Endometrial microvascular endothelial cells (primary cell): ENCODE results near the gene MRPL40. TPM values are rescaled to one million over a fixed set of nuclear protein-coding genes. Genes with fewer than 3 reads are reported as not detected.

Experiments used
- in situ Hi-C: cut with HindIII; loops from 2 replicates; pipeline ENCODE4 v1.10.0; 2017; ENCODE audit warnings: low sequenced_read_pairs, low pct_unique_long_range_greater_than_20kb; ENCODE audit errors: inconsistent ontology term
- total RNA-seq: library from RNA; depleted of rRNA; stranded (reverse); fragments of >200 nt; gene quantifications from one replicate; pipeline ENCODE4 v1.2.3, GENCODE V29; 2015; ENCODE audit errors: inconsistent ontology term

Gene MRPL40
- total RNA-seq, 1 donor from 2014 or later = 38.3 TPM

DNA sequence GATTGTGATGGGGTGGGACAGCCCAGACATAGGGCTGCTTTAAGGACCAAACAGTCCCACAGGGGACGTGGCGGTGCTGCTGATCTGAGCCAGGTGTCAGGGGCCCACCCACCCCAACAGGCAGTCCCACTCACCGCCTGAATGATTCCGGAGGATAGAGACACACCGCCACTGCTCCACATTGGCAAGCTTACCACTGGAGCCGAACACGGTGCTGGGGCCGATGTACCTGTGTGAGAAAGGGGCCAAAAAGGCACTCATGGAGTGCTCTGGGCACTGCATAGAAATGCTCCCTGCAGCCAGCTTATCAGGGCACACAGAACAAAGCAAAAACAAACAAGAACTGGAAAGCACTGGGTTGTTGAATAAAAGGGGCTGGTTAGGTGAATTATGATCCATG lies 26.7 kb upstream of the MRPL40 start:
- in situ Hi-C loops = no loop called here

- in situ Hi-C loops = no loop called here
Measured at GRCh38 chr22:19406281-19406811, 26.0 kb upstream of the MRPL40 start.

DNA sequence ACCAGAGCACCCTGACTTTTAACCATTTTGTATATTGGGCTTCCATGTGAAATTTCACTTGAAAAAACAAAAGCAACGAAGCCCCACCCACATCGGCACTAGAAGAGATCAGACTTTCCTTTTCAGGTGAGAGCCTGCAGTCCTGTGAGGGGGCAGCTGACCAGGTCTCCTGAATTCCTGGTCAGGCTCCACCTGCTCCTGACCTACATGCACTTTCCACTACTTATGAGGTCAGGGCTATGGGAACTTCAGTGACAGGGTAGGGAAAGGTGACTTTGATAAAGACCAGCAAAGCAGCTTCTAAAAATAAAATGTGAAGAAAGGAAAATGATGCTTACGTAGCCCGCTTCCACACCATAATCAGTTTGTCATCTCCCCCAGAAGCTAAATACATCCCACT lies 25.5 kb upstream of the MRPL40 start:
- in situ Hi-C loops = no loop called here

DNA sequence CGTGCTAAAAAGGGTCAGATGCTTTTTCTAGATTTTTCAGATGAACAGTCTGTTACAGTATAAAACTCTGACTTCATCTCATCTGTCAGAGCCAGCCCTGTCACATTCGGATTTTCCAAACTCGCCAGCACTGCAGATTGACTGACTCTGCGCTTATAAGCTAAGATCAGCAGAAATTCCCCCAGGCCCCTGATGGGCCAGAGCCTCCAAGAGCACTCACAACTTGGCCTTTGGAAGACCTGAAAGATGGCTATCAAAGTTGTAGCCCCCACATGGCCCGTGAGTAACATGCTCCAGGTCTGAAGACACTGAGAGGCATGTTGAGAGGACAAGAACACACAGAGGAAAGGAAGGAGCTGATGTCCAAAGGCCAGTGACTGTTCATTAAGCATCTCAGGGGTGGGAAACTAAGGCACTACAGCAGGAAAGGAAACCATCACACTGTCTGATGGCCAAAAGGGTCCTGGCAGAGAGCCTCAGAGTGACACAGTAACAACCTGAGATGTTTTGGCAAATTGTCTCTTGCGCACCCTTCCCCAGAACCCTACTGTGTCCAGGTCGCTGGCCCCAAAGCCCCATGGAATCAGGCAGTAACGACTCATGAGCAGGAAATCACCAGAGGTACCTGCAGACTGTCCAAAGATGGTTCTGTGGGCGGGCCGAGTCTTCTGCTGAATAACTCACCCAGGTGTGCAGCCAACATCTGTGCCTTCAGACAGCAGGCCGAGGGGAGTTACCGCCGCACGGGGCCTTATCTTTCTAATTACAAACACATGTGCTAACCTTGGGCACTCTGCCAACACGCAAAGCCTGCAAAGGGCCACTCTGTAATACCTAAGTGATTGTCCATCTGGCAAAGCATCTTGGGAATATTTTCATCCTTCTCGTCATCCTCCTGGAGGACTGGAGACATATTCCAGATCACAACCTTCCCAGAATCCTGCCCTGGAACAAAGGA lies 24.4 kb upstream of the MRPL40 start:
- in situ Hi-C loops = no loop called here

DNA sequence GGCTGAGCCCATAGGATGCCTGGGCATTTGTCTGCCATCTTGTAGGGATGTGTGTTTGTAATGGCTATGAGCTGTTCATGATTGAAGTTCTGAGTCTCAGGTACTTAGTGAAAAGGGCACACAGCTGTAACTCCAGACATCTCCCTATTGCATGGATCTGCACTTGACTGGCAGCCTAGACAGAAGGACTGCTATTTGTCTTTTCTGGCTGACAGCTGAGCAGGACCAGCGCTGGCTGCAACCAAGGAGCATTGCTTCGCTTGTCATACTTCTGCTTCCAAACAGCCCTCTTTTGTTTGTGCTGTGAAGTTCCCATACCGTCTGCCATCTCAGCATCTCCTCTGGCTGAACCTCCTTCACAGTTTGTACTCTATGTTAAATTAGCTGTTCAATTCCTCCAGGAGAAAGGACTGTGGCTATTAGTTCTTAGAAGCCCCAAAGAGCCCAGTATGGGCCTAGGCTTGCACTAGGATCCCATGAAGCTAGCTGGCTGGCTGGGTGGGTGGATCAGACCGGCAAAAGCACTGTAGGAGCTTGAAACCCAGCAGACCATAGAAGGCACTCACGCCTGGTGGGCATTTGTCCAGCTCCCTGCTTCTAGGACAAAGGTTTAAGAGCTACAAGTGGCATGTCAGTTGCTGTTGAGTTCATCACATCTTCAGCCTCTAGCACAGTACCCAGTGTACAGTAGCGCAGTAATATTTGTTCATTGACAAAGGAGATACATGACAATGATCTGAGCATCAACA lies 21.2 kb upstream of the MRPL40 start:
- in situ Hi-C loops = no loop called here

GRCh38 chr22:19411690-19412045 lies 20.7 kb upstream of the MRPL40 start:
- in situ Hi-C loops = no loop called here

DNA sequence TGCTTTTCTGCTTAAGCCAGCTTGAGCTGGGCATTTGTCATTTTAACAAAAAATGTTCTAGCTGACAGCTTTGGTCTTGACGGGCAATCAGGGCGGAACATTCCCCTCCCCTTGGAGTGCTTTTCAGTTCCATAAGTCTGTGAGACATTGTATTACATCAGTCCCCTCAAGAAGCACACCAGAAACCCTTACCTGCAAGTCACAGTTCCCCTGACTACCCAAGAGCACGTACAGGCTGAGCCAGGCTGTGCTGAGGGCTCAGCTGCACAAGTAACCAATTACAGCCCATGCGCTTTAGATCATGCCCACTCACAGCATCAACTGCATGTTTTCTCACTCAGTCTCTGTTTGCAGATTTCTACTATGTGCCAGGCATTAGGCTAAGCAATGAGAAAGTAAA lies 19.9 kb upstream of the MRPL40 start:
- in situ Hi-C loops = no loop called here

DNA sequence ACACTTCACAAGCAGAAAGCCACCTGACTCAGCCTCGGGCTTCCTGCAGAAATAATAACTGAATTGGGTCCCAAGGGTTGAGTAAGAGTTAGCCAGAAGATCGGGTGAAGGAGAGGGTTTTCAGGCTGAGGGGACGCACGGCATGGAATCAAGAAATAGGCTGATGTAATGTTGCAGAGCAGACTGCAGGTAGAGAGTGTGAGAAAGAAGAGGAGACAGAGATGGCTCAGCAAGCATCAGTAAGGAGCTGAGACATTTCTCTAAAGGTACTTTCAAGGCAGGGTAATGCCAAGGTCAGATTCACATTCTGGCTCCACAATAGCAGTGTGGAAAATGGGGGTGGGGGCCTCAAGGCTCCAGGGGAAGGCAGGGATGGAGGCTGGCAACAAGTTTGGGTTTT lies 19.4 kb upstream of the MRPL40 start:
- in situ Hi-C loops = no loop called here

- in situ Hi-C loops = no loop called here
Measured at GRCh38 chr22:19419086-19419463, 13.3 kb upstream of the MRPL40 start.

DNA sequence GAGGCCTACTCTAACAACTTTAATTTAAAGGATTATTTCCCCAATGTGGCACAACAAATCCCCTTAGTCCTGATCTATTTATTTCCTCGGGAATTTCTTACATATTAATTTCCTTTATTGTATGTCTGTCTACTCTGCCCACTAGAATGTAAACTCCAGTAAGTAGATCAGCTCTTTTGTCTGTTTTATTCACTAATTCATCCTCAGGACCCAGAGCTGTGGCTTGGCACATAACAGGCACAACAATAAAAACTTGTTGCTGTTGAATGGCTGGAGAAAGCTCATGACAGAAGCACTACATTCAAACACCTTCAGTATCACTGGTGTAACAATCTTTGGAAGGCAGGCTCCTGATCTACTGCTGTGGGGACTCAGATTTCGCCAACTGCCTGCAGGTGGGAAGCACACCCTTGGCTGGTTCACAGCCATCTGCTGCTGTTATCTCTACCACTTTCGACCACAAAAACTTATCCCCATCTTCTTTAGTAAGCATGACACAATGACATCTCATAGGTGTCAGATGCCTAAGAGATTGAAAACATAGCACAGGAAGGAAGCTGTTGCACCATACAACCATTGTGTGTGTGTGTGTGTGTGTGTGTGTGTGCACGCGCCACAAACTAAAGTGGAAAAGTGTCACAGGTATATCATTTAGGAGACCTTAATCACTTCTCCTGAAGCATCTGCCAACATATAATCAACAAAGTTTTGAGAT lies 12.7 kb upstream of the MRPL40 start:
- in situ Hi-C loops = no loop called here

DNA sequence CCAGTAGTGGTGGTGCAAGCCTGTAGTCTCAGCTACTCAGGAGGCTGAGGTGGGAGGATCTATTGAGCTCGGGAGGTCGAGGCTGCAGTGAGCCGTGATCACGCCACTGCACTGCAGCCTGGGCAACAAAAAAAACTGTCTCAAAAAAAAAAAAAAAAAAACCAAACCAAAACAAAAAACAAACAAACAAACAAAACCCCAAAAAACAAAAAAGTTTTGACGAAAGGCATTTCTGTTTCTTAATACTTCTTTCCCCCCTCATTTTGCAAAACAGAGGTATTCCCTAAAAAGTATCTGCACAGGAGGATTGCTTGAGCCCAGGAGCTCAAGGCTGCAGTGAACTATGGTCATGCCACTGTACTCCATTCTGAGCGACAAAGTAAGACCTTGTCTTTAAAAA lies 12.0 kb upstream of the MRPL40 start:
- in situ Hi-C loops = no loop called here

GRCh38 chr22:19422440-19423301 lies 9.7 kb upstream of the MRPL40 start:
- in situ Hi-C loops = no loop called here

- in situ Hi-C loops = no loop called here
Measured at GRCh38 chr22:19424186-19424500, 8.2 kb upstream of the MRPL40 start.

DNA sequence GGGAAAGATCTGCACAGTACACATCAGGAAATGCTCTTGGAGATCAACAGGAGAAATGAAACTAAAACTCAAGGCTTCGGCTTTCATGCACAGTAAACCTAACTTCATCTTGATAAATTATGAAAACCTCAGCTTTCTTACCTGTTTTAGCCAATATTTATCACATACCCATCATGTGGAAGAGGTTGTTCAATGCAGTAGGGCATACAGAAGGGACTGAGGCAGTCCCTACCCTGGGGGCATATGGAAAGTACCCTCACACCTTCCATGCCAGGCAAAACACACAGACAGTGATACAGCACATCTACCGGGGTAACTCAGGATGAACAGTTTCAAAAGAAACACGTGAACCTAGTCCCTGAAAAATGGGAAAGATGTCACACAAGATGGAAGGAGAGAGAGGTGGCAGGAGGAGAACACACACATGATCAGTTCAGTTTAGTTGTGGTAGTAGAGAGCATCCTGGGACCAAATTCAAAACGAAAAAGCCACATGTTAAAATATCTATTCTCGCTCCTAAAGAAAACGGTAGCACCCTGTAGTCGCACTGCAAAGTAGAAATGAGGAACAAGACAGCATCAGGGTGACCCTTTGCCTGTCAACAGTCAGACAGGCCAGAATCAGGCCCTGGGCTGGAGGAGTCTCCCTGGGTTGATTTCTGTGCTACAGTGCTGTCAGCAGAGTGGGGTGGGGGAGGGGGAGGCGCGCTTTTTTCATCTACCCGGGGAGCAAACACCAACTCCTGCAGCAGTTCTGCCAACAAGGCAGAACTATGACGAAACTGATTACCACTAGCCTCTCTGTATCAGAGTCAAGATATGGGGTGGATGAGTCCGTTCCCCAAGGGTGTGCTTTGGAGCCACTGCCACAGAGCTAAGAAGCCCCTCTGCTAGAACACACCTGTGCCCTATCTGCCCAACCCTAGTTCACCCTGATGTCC lies 2.1 kb upstream of the MRPL40 start:
- in situ Hi-C loops = no loop called here

GRCh38 chr22:19430890-19431541 lies 1.3 kb upstream of the MRPL40 start:
- in situ Hi-C loops = no loop called here

- in situ Hi-C loops = no loop called here
Measured at GRCh38 chr22:19431649-19432132, 654 bp upstream of the MRPL40 start, which contains the start of gene HIRA. Gene HIRA (minus strand): TSS chr22:19431733. CDS start chr22:19431476, 257 bp downstream.

- in situ Hi-C loops = no loop called here
Measured at GRCh38 chr22:19434401-19434800, 2.1 kb downstream of the MRPL40 start.
